GM12874 (cell line): ENCODE measurements around the gene TLCD3B.

Experiments
- CTCF ChIP-seq: IDR thresholded peaks from 2 replicates; pipeline ENCODE4 v1.5.1; 2011; ENCODE audit warnings: low read depth, mild to moderate bottlenecking, control low read depth, low read length, moderate library complexity; ENCODE audit not compliant: insufficient read depth

Gene TLCD3B

GRCh38 chr16:29991571-29991904 lies 39.5 kb downstream of the TLCD3B start:
- no peak for TF ChIP-seq CTCF

GRCh38 chr16:29990883-29991570 lies 40.0 kb downstream of the TLCD3B start:
- no peak for TF ChIP-seq CTCF

- no peak for TF ChIP-seq CTCF
These were observed 41.0 kb downstream of the TLCD3B start for GRCh38 chr16:29990034-29990433.

- no peak for TF ChIP-seq CTCF
These were observed 41.8 kb downstream of the TLCD3B start for GRCh38 chr16:29989111-29989858.

- TF ChIP-seq CTCF = no peak
These were observed 42.6 kb downstream of the TLCD3B start for GRCh38 chr16:29988346-29989075.

- no peak for TF ChIP-seq CTCF
These were observed 43.5 kb downstream of the TLCD3B start for GRCh38 chr16:29987371-29988085.

- TF ChIP-seq CTCF = no peak
These were observed 44.1 kb downstream of the TLCD3B start for GRCh38 chr16:29986931-29987330.
